ENCODE measurements around the gene SVOP.

Gene SVOP

DNA sequence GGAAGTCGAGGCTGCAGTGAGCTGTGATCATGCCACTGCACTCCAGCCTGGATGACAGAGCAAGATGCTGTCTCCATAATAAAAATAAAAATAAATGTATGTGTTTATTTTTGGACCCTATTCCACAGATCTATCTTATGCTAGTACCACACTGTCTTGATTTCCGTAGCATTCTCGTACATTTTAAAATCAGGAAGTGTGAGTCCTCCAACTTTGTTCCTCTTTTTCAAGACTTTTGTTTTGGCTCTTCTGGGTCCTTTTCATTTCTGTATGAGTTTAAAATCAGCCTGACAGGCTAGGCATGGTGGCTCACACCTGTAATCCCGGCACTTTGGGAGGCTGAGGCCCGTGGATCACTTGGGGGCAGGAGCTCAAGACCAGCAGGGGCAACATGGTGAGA lies 115.1 kb downstream of the SVOP start:
- TF ChIP-seq, protein P1, sequence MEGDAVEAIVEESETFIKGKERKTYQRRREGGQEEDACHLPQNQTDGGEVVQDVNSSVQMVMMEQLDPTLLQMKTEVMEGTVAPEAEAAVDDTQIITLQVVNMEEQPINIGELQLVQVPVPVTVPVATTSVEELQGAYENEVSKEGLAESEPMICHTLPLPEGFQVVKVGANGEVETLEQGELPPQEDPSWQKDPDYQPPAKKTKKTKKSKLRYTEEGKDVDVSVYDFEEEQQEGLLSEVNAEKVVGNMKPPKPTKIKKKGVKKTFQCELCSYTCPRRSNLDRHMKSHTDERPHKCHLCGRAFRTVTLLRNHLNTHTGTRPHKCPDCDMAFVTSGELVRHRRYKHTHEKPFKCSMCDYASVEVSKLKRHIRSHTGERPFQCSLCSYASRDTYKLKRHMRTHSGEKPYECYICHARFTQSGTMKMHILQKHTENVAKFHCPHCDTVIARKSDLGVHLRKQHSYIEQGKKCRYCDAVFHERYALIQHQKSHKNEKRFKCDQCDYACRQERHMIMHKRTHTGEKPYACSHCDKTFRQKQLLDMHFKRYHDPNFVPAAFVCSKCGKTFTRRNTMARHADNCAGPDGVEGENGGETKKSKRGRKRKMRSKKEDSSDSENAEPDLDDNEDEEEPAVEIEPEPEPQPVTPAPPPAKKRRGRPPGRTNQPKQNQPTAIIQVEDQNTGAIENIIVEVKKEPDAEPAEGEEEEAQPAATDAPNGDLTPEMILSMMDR (conservative IDR thresholded peaks at IDR 0.05; ENCODE audit: low read length) = no peak
- no peak overlapping the region for H3K4me3 ChIP-seq (ENCODE audit: low read length)
- DNase-seq (ENCODE audit: low read depth) = no peak

- TF ChIP-seq, protein P1 (conservative IDR thresholded peaks at IDR 0.05; ENCODE audit: low read length) = no peak
- DNase-seq (ENCODE audit: low read depth) = no peak
- H3K4me3 ChIP-seq (ENCODE audit: low read length) = no peak overlapping the region
Measured at GRCh38 chr12:108899145-108899544, 121.7 kb downstream of the SVOP start.

GRCh38 chr12:108896817-108897216 lies 124.1 kb downstream of the SVOP start:
- TF ChIP-seq, protein P1 (conservative IDR thresholded peaks at IDR 0.05; ENCODE audit: low read length) = no peak
- DNase-seq (ENCODE audit: low read depth) = no peak
- no peak overlapping the region for H3K4me3 ChIP-seq (ENCODE audit: low read length)

- TF ChIP-seq, protein P1 (conservative IDR thresholded peaks at IDR 0.05; ENCODE audit: low read length) = no peak
- no peak for DNase-seq (ENCODE audit: low read depth)
- H3K4me3 ChIP-seq (ENCODE audit: low read length) = no peak overlapping the region
Measured at GRCh38 chr12:108896336-108896735, 124.5 kb downstream of the SVOP start.

DNA sequence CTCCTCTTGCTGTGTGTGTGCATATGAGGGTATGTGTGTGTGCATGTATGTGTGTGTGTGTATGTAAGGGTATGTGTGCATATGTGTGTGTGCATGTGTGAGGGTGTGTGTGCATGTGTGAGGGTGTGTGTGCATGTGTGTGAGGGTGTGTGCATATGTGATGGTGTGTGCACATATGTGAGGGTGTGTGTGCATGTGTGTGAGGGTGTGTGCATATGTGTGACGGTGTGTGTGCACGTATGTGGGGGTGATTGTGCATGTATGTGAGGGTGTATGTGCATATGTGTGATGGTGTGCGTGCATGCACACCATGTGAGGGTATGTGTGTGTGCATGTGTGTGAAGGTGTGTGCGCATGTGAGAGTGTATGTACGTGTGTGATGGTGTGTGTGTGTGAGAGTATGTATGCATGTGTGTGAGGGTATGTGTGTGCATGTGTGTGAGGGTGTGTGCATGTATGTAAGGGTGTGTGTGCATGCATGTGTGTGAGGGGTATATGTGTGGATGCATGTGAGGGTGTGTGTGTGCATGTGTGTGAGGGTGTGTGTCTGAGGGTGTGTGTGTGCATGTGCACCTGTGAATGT lies 125.6 kb downstream of the SVOP start:
- TF ChIP-seq, protein P1 (conservative IDR thresholded peaks at IDR 0.05; ENCODE audit: low read length) = no peak
- no peak for DNase-seq (ENCODE audit: low read depth)

DNA sequence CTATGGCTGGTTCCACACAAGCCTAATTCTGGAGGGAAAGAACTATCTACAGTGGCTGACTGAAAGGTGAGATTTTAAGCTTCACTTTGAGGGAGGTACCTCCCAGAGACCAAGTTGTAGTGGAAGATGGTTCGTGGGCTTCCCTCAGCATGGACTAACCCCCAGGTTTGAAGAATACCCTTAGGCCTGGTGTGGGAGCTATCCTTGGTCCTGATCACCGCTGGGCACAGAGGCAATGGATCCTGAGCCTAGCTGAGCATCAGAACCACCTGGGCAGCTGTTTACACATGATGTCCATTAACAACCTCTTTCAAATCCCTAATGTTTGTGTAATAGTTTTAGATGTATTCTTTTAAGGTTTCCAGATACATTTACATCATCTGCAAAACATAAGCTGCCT lies 130.7 kb downstream of the SVOP start:
- no peak for DNase-seq (ENCODE audit: low read depth)
- no peak overlapping the region for H3K4me3 ChIP-seq (ENCODE audit: low read length)
- TF ChIP-seq, protein P1 (conservative IDR thresholded peaks at IDR 0.05; ENCODE audit: low read length) = no peak

More for the DNA sequence above, 125.6 kb downstream of the SVOP start:
- H3K4me3 ChIP-seq (ENCODE audit: low read length) = no peak overlapping the region

DNA sequence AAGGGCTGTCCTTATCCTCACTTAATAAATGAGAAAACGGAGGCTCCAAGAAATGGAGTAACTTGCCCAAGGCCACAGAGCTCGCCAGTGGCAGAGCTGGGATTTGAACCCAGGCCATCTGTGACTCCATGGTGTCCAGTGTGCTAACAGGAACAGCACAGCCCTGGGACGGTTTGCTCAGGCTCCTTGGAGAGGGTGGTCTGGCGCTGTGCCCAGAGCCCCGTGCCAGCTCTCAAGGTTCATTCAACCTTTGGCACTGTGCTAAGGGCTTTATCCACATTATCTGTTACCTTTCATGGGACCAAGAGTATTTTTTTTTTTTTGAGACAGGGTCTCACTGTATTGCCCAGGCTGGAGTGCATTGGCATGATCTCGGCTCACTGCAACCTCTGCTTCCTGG lies 132.8 kb downstream of the SVOP start:
- TF ChIP-seq, protein P1 (conservative IDR thresholded peaks at IDR 0.05; ENCODE audit: low read length) = no peak
- no peak overlapping the region for H3K4me3 ChIP-seq (ENCODE audit: low read length)
- DNase-seq (ENCODE audit: low read depth) = no peak
